RWPE1 (cell line): ENCODE data around the gene SH3PXD2A.
A peak's percentile ranks its signal among the peaks of the same experiment; 100 is the strongest.
"Not testable (repeated sequence)": the region's sequence is repeated elsewhere in the genome, so short reads cannot be mapped to it uniquely, and the experiment has no call there.

ENCODE experiments used
- CTCF ChIA-PET: fragments of 350-600 bp; sonication (Branson Sonifier 250); formaldehyde crosslinking; extraction: SDS; loops from one replicate; lab custom pipeline; 2021; lab: Yijun Ruan, JAX
- POLR2A ChIA-PET: fragments of 400-600 bp; formaldehyde crosslinking; extraction: SDS; loops from one replicate; lab custom pipeline; 2020; ENCODE audit warnings: antibody characterized with exemption; ENCODE audit not compliant: low non-redundant PET; lab: Yijun Ruan, JAX
- DNase-seq: peaks from one replicate; pipeline ENCODE4 v3.0.0; 2012; ENCODE audit warnings: low spot score
- H3K27ac ChIP-seq: fragments of 450-650 bp; 2 replicates; pipeline ENCODE4 v1.5.1; 2017
- CTCF ChIP-seq: fragments of 450-650 bp; conservative IDR thresholded peaks from 2 replicates; pipeline ENCODE4 v1.5.1; 2017; ENCODE audit warnings: low read depth, mild to moderate bottlenecking

The SH3PXD2A gene

GRCh38 chr10:103731609-103732270, 123.6 kb downstream of the SH3PXD2A start:
- peak overlapping the region; percentile 48 for H3K27ac ChIP-seq
- no peak for TF ChIP-seq CTCF
- POLR2A ChIA-PET: no interaction called here
- no peak for DNase-seq
- CTCF ChIA-PET: interaction anchor here (0.8 kb wide), 1 partner anchor 123 kb away, joined by 3 read pairs; the partner anchor contains the start of gene SH3PXD2A

GRCh38 chr10:103731026-103731425, 124.3 kb downstream of the SH3PXD2A start:
- H3K27ac ChIP-seq: peak overlapping the region; percentile 48
- DNase-seq, POLR2A ChIA-PET: not testable (repeated sequence)
- CTCF ChIA-PET: interaction anchor here (0.8 kb wide), 1 partner anchor 22 kb away, joined by 6 read pairs; no protein-coding TSS in a partner anchor

- DNase-seq: no peak
- ChIA-PET CTCF (interaction anchor here (0.5 kb wide), 1 partner anchor 47 kb away, joined by 4 read pairs; no protein-coding TSS in a partner anchor), POLR2A (no interaction called here)
- peak overlapping the region; percentile 48 for H3K27ac ChIP-seq
- no peak for TF ChIP-seq CTCF
These were observed 125.5 kb downstream of the SH3PXD2A start for GRCh38 chr10:103729851-103730250.

GRCh38 chr10:103727991-103728689, 127.2 kb downstream of the SH3PXD2A start:
- CTCF ChIA-PET: interaction anchor here (0.6 to 1.2 kb wide), 4 partner anchors 11 to 158 kb away, joined by 3 to 4 read pairs (median 4); no protein-coding TSS in a partner anchor
- POLR2A ChIA-PET: no interaction called here
- H3K27ac ChIP-seq: peak overlapping the region; percentile 35
- TF ChIP-seq CTCF: no peak
- no peak for DNase-seq

- TF ChIP-seq CTCF: no peak
- CTCF ChIA-PET: no interaction called here
- no peak for DNase-seq
- H3K27ac ChIP-seq: peak overlapping the region; percentile 35
- POLR2A ChIA-PET: no interaction called here
These were observed 127.8 kb downstream of the SH3PXD2A start for GRCh38 chr10:103727546-103727963.

GRCh38 chr10:103726637-103727036, 128.7 kb downstream of the SH3PXD2A start:
- peak overlapping the region; percentile 35; the same call in 1 of the 2 replicates for H3K27ac ChIP-seq
- CTCF ChIA-PET: interaction anchor here (0.6 kb wide), 1 partner anchor 40 kb away, joined by 4 read pairs; no protein-coding TSS in a partner anchor
- TF ChIP-seq CTCF: no peak
- POLR2A ChIA-PET: no interaction called here
- DNase-seq: no peak
